PC-3 (cell line): Measurements from ENCODE around the gene MT1A. TPM values are rescaled to one million over a fixed set of nuclear protein-coding genes. Genes with fewer than 3 reads are reported as not detected.

Experiments used
- ATAC-seq: fragments of 200-7000 bp; cut with Tn5 transposase; 2 replicates; pipeline ENCODE4 v1.9.1; 2020; ENCODE audit warnings: mild to moderate bottlenecking, moderate library complexity
- BruUV-seq: library from RNA; stranded (reverse); fragments of 400-500 nt; replicated peaks from 2 replicates; lab custom pipeline; 2021; lab: Mats Ljungman, UMichigan
- CTCF ChIA-PET: fragments of 300-600 bp; sonication (Branson Sonifier 250); formaldehyde crosslinking; loops from one replicate; lab custom pipeline; 2022; ENCODE audit warnings: antibody characterized with exemption; lab: Charles Lee
- POLR2A ChIA-PET: fragments of 300-600 bp; sonication (Branson Sonifier 250); formaldehyde crosslinking; loops from one replicate; lab custom pipeline; 2022; ENCODE audit warnings: antibody characterized with exemption; ENCODE audit not compliant: unreplicated experiment; lab: Charles Lee
- DNase-seq: peaks from one replicate; pipeline ENCODE4 v3.0.0-alpha.2; 2015
- H2AFZ ChIP-seq: fragments of 300-600 bp; sonication (generic); 2 replicates; pipeline ENCODE4 v1.6.0; 2016; ENCODE audit warnings: antibody characterized with exemption, low read length
- H3F3A ChIP-seq: fragments of 300-600 bp; sonication (generic); one replicate; pipeline ENCODE4 v1.6.0; 2017; ENCODE audit warnings: antibody characterized with exemption, low read length, control low read depth, mild to moderate bottlenecking; ENCODE audit not compliant: unreplicated experiment
- H3K27ac ChIP-seq: fragments of 300-600 bp; sonication (generic); 2 replicates; pipeline ENCODE4 v1.5.1; 2016; ENCODE audit warnings: mild to moderate bottlenecking, low read length
- H3K27me3 ChIP-seq: fragments of 300-600 bp; sonication (generic); 2 replicates; pipeline ENCODE4 v1.6.1; 2016; ENCODE audit warnings: low read length, mixed read lengths
- H3K36me3 ChIP-seq: fragments of 300-600 bp; sonication (generic); 2 replicates; pipeline ENCODE4 v1.6.1; 2016; ENCODE audit warnings: low read depth, mixed run types, low read length, mixed read lengths
- H3K4me1 ChIP-seq: fragments of 300-600 bp; sonication (generic); 2 replicates; pipeline ENCODE4 v1.5.1; 2016; ENCODE audit warnings: low read length; ENCODE audit not compliant: insufficient read depth
- H3K4me2 ChIP-seq: fragments of 300-600 bp; sonication (generic); 2 replicates; pipeline ENCODE4 v1.6.0; 2016; ENCODE audit warnings: low read length
- H3K4me3 ChIP-seq: fragments of 300-600 bp; sonication (generic); 2 replicates; pipeline ENCODE4 v1.5.1; 2016; ENCODE audit warnings: mild to moderate bottlenecking, low read length, mixed read lengths
- H3K79me2 ChIP-seq: fragments of 300-600 bp; sonication (generic); 2 replicates; pipeline ENCODE4 v1.6.1; 2017; ENCODE audit warnings: low read length, mixed read lengths
- H3K9ac ChIP-seq: fragments of 300-600 bp; sonication (generic); 2 replicates; pipeline ENCODE4 v1.6.0; 2016; ENCODE audit warnings: mild to moderate bottlenecking, low read length
- H3K9me2 ChIP-seq: fragments of 300-600 bp; sonication (generic); replicated peaks from 2 replicates; pipeline ENCODE4 v1.6.1; 2016; ENCODE audit warnings: mixed run types, low read length, mixed read lengths
- H3K9me3 ChIP-seq: fragments of 300-600 bp; sonication (generic); 2 replicates; pipeline ENCODE4 v1.6.1; 2016; ENCODE audit warnings: low read length, mixed read lengths
- H4K20me1 ChIP-seq: fragments of 300-600 bp; sonication (generic); 2 replicates; pipeline ENCODE4 v1.6.1; 2016; ENCODE audit warnings: low read length, mixed read lengths
- EZH2 ChIP-seq: fragments of 300-600 bp; sonication (generic); IDR thresholded peaks from one replicate; pipeline ENCODE4 v1.6.1; 2017; ENCODE audit warnings: antibody characterized with exemption, mild to moderate bottlenecking, low read length; ENCODE audit not compliant: unreplicated experiment
- EZH2phosphoT487 ChIP-seq: fragments of 300-600 bp; sonication (generic); IDR thresholded peaks from 2 replicates; pipeline ENCODE4 v1.6.1; 2018; ENCODE audit warnings: mild to moderate bottlenecking, antibody characterized with exemption, low read length, borderline replicate concordance
- intact Hi-C: fragments of 100-400 bp; cut with micrococcal nuclease; formaldehyde crosslinking; loops from 2 replicates; pipeline ENCODE4 v1.9.0; 2023
- total RNA-seq: library from RNA; depleted of rRNA; stranded (reverse); fragments of >200 nt; gene quantifications from 2 replicates; pipeline ENCODE4 v1.2.3, GENCODE V29; 2014
- TF ChIP-seq, protein P1 (sequence below): fragments of 300-600 bp; sonication (generic); conservative IDR thresholded peaks from 2 replicates; pipeline ENCODE4 v1.5.1; 2017; ENCODE audit warnings: antibody characterized with exemption, low read depth, mild to moderate bottlenecking, low read length

MT1A gene
- total RNA-seq, 1 experiment from 2014 or later = not detected

DNA sequence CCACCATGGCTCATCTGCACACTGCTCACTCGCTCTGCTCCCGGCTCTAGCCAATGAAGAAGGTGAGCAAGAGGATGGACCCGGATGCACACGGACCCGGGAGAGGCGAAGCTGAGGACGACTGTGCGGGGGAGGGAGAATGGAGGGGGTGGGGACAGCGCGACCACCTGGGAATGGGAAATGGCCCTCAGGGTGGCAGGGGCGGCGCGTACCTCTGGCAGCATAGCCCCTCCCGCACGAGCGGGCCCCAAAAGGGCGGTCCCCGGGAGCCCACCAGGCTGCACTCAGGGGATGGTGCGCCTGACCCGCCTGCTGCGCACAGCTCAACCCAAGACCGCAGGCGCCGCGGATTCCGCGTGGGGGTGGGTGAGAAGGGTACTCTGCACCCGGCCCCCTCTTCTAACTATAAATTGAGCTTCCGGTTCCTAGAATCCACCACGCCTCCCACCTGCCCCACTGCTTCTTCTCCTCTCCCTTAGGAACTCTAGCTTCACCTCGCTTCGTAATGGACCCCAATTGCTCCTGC lies 37.3 kb downstream of the MT1A start:
- no peak overlapping the region for H2AFZ ChIP-seq
- CTCF ChIA-PET = no interaction called here

DNA sequence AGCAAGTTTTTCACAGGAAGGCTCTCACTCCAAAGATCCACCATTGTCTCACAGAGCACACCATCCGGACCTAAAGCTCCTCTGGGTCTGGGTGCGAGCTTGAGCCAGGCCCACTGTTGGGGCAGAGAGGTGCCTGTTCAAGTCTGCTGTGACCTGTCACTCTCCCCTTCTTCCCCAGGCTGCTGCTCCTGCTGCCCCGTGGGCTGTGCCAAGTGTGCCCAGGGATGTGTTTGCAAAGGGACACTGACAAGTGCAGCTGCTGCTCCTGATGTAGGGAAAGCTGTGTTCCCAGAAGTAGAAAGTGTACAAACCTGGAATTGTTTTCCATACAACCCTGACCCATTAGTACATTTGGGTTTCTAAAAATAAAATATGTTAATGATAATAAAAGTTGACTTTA lies 39.0 kb downstream of the MT1A start:
- H3K36me3 ChIP-seq = no peaks in the 10 kb centered on the region
- peaks cover under 1% of the 10 kb centered on the region; the same call in 1 of the 2 replicates for H3K79me2 ChIP-seq
- no peak overlapping the region for H3K9ac ChIP-seq
- no peaks in the 10 kb centered on the region for H4K20me1 ChIP-seq
- H3K4me1 ChIP-seq = peaks cover 33% of the 10 kb centered on the region
- no peak overlapping the region for H2AFZ ChIP-seq
- H3K9me2 ChIP-seq = no peaks in the 10 kb centered on the region
- ChIA-PET CTCF (no interaction called here), POLR2A (no interaction called here)
- H3K4me3 ChIP-seq = no peak overlapping the region
- intact Hi-C loops = no loop called here
- no peak overlapping the region for H3K27ac ChIP-seq
- H3K27me3 ChIP-seq = no peaks in the 10 kb centered on the region
- H3K4me2 ChIP-seq = no peak overlapping the region
- H3K9me3 ChIP-seq = no peaks in the 10 kb centered on the region
- no peaks in the 10 kb centered on the region for H3F3A ChIP-seq
- no peak for DNase-seq
- no peak for ATAC-seq
- TF ChIP-seq EZH2 = no peak
- TF ChIP-seq, protein P1, sequence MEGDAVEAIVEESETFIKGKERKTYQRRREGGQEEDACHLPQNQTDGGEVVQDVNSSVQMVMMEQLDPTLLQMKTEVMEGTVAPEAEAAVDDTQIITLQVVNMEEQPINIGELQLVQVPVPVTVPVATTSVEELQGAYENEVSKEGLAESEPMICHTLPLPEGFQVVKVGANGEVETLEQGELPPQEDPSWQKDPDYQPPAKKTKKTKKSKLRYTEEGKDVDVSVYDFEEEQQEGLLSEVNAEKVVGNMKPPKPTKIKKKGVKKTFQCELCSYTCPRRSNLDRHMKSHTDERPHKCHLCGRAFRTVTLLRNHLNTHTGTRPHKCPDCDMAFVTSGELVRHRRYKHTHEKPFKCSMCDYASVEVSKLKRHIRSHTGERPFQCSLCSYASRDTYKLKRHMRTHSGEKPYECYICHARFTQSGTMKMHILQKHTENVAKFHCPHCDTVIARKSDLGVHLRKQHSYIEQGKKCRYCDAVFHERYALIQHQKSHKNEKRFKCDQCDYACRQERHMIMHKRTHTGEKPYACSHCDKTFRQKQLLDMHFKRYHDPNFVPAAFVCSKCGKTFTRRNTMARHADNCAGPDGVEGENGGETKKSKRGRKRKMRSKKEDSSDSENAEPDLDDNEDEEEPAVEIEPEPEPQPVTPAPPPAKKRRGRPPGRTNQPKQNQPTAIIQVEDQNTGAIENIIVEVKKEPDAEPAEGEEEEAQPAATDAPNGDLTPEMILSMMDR = no peak
- TF ChIP-seq EZH2phosphoT487 = no peak
- no TSS peak for BruUV-seq

More for the DNA sequence above, 37.3 kb downstream of the MT1A start:
- Histone ChIP-seq H4K20me1 (no peaks in the 10 kb centered on the region), H3K36me3 (no peaks in the 10 kb centered on the region), H3K4me3 (no peak overlapping the region), H3K27me3 (no peaks in the 10 kb centered on the region), H3K9me2 (no peaks in the 10 kb centered on the region), H3K9ac (no peak overlapping the region), H3K4me2 (no peak overlapping the region), H3K27ac (no peak overlapping the region), H3K4me1 (peaks cover 36% of the 10 kb centered on the region), H3F3A (no peaks in the 10 kb centered on the region), H3K9me3 (no peaks in the 10 kb centered on the region), H3K79me2 (no peaks in the 10 kb centered on the region)
- POLR2A ChIA-PET = no interaction called here
- no TSS peak for BruUV-seq
- DNase-seq (no peak), ATAC-seq (no peak)
- TF ChIP-seq EZH2 (no peak), EZH2phosphoT487 (no peak)
- TF ChIP-seq, protein P1 = no peak
- intact Hi-C loops = no loop called here

DNA sequence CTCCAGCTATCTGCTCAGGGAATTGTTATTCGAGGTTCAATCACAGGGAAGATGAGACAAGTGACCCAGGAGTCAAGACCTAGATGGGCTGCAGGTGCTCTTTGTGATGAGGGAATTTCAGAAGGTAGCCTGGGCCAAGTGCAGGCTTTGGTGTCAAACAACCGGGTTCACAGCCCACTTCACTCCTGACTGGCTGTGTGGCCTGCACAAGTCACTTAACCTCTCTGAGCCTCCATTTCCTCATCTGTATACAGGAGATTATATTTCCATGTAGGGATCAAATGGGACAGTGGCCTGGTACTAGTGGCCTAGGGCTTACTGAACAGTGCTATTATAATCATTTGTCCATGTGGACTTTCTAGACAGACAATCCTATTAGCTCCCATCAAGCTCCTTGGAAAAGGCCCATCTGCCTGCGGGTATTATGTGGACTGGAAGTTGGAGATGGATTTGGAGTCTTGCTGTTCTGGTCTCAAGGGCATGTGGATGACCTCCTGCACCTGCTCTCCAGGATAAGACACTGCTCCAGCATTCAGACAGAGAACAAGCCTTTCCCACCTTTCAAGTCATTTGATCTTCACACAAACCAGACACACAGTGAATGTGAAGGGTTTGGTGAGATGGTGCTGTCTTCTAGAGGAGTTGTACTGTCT lies 40.7 kb downstream of the MT1A start:
- H3K9me2 ChIP-seq = no peaks in the 10 kb centered on the region
- no peak overlapping the region for H3K9ac ChIP-seq
- CTCF ChIA-PET = no interaction called here
- H3K27me3 ChIP-seq = no peaks in the 10 kb centered on the region
- H3K4me3 ChIP-seq = no peak overlapping the region
- H3F3A ChIP-seq = no peaks in the 10 kb centered on the region
- intact Hi-C loops = no loop called here
- POLR2A ChIA-PET = interaction anchor here (0.9 kb wide), 1 partner anchor 72 kb away, joined by 3 read pairs; no protein-coding TSS in a partner anchor
- H2AFZ ChIP-seq = no peak overlapping the region
- H3K9me3 ChIP-seq = no peaks in the 10 kb centered on the region
- no TSS peak for BruUV-seq
- no peak overlapping the region for H3K27ac ChIP-seq
- H4K20me1 ChIP-seq = no peaks in the 10 kb centered on the region
- ATAC-seq (no peak), DNase-seq (no peak)
- no peak overlapping the region for H3K4me2 ChIP-seq
- H3K79me2 ChIP-seq = peaks cover 8% of the 10 kb centered on the region; the same call in 1 of the 2 replicates
- H3K36me3 ChIP-seq = no peaks in the 10 kb centered on the region
- H3K4me1 ChIP-seq = peaks cover 29% of the 10 kb centered on the region
- TF ChIP-seq EZH2phosphoT487 (no peak), EZH2 (no peak)
- TF ChIP-seq, protein P1 = no peak
